Frontal cortex (tissue), 4 donors: ENCODE data around the gene RFX3. TPM values are rescaled to one million over a fixed set of nuclear protein-coding genes. Genes with fewer than 3 reads are reported as not detected.
"Not testable (repeated sequence)": the region's sequence is repeated elsewhere in the genome, so short reads cannot be mapped to it uniquely, and the experiment has no call there.

Experiments
- DNase-seq, 2 donors: peaks; one replicate each; pipeline ENCODE4 v3.0.0; 2012; ENCODE audit warnings: low spot score in 2 of 2
- FAIRE-seq: peaks from 2 replicates; lab custom pipeline; 2012; peaks lifted over from hg19 to GRCh38; lab: Jason Lieb, UNC
- total RNA-seq: library from RNA; depleted of rRNA; stranded (reverse); fragments of >200 nt; gene quantifications from one replicate; pipeline ENCODE4 v1.2.3, GENCODE V29; 2014
- donor health status: control.
- donor health status: control.
- donor health status: control.

The RFX3 gene
- total RNA-seq, 1 donor from 2014 or later, result 72.2 TPM

DNA sequence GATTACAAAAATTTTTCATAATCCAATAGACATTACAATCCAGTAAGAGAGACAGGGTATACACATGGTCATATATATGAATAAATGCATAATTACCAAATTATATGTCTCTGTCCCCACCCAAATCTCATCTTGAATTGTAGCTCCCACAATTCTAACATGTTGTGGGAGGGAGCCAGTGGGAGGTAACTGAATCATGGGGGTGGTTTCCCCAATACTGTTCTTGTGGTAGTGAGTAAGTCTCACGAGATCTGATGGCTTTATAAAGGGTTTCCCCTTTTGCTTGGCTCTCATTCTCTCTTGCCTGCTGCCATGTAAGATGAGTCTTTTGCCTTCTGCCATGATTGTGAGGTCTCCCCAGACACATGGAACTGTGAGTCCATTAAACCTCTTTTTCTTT, 221.4 kb downstream of the RFX3 start:
- not testable (repeated sequence) for DNase-seq, FAIRE-seq

DNA sequence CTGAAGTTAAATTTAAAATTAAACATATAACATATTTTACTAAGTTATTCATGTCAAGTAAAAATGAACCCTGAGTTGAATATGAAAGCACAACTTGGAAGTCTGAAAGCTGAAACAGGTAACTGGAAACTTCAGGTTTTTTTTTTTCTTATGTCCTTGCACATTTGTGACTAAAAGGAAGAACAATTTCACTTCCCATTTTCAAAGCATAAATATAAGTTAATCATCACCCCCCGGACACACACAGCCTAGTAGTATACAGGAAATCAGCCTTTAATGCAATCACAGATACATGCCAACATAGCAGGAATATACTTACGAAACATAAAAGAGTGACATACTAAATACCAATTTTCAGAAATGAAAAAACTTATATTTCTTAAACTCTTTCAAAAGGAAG, 225.9 kb downstream of the RFX3 start:
- FAIRE-seq, result no peak
- DNase-seq, result no peak

DNA sequence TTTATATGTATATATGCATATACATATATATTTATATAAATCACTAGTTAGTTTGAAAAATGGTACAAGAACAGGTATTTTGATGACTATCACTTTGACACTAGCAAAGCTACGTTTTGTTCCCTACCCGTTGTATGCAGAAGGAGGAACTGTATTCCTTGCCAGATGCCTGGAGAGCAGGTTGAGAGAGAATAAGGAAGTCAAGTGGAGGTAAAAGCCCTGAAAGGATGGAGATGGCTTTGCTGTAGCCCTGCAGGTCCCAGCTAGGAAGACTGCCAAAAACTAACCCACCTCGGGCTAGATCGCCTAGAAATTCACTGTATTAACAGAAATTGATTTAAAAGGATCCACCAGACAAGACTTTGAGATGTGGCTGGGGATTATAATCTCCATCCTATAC, 229.3 kb downstream of the RFX3 start:
- no peak for DNase-seq
- no peak for FAIRE-seq

DNA sequence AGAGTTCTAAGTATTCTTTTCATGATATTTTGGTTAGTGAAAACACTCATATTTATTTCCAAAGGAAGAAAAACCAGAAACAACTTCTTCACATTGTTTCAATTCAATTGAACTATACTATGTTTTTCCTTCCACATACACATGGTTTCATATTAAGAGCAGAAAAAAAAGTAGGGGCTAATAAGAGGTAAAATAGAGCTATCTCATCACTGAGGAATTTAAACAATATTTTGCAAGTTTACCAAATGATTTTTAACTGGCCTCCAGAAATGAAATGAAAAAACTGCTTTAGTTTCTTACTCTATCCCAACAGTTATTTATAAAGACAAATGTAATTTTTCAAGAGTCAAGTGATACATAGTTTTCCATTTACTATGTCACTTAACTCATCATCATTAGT, 233.5 kb downstream of the RFX3 start:
- FAIRE-seq, result no peak
- DNase-seq, result no peak

DNA sequence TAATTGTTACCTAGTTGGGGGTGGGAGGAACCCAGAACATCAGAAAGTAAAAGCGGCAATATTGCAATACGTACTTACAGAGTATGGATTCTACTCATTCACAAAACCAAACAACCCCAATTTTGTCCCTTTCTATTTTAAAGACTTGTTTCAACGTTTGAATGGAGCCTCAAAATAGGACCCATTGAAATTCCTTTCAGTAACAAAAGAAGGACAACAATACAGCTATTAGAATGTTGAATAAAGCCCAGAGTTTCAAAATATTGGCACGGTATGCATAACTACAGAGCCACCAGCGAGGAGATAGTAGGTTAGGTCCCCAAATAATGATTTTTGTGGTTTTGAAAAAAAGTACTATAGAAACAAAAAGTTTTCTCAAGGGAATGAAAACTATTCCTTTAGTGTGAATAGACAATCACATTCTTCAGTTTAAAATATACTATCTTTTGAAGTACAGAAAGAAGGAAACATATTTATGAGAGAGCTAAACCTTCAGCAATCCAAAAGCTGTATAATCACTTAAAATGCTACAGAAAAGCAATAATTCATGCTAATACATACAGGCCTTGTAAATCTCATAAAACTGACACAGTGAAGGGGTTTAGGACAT, 235.5 kb downstream of the RFX3 start:
- DNase-seq (no peak), FAIRE-seq (no peak)

DNA sequence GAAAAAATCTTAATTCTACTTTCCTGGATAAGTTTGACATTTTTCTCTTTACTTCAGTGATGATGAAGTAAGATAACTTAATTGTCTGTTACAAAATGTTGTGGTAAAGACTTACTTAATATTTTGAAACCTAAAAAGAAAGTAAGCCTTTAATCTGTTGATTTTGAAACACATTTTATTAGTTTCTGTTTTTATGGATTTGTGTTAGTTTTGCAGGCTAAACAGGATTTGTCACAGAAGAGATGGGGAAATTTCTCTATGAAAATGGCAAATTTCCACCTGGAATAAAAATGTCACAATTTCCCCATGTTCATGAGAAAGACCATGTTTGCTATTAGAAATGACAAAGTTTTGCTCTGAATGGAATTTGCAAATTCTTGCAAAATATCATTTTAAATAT, 237.1 kb downstream of the RFX3 start:
- FAIRE-seq (no peak), DNase-seq (no peak)

DNA sequence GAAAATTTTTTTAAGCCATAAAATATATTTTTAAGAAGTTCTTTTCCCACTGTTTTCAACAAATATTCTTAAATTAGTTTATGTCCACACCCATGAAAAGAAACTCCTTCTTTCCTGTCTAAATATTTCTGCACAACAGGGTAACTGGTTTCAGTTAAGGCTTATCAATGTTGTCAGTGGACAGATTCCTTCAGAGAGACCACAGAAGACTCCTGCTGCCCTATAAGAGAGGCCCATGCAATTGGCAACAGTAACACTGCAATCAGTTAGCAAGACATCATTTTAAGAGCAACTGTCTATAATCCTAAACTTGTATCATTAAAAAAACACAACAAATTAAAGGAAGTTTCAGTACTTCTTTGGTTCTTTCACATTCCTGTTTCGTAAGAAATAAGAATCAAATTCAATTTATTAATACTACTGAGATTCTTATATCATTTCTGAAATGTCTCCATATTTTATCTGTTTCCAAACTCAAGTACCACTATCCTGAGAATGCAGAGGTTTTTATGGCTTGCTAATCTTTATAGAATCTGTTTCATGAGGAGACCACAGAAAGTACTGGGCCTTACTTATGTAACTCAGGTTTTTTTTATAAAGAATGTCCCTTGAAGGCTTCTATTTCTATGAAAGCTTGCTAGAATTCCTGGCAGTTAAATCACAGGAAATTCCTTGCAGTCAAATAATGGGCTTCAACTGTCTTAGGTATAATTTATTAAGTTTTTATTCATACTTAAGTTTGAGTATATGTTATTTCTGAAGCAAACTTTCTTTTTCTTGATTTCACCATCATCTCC, 240.2 kb downstream of the RFX3 start:
- no peak for DNase-seq
- FAIRE-seq, result no peak

DNA sequence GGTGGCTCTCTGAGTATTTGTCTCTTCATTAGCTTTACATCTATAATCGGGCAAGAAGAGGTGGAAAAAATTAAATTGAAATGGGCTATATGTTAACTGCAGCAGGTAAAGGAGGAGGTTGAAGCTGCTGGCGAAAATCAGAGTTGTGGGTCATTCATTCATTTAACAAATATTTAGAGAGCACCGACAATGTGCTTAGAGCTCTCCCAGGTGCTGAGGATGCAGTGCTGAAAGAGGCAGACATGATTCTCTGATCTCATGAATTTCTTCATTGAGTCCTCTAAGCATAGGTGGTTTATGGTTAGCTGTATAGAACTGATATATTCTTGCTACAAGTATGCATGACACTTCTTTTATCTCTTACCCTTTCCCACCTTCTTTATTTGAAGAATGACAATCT, 243.4 kb downstream of the RFX3 start:
- no peak for FAIRE-seq
- no peak for DNase-seq

DNA sequence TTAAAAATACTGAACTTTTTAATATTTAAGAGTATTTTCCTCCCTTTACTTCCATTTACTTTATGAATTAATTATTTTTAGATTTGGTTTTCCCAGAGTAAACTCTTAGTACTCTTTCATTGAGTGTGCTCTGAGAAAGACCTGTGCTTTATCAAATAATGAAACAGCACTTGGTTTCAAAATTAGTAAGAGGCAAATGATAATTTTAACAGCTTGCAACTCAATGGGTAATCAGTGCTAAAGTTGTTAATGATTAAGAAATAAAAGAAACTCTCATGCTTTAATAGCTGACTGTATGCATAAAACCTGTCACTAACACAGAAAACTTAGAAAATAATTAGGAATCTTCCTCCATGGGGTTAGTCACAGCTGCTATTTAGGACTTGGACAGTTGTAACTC, 244.4 kb downstream of the RFX3 start:
- FAIRE-seq, result peak; percentile 33
- no peak for DNase-seq

DNA sequence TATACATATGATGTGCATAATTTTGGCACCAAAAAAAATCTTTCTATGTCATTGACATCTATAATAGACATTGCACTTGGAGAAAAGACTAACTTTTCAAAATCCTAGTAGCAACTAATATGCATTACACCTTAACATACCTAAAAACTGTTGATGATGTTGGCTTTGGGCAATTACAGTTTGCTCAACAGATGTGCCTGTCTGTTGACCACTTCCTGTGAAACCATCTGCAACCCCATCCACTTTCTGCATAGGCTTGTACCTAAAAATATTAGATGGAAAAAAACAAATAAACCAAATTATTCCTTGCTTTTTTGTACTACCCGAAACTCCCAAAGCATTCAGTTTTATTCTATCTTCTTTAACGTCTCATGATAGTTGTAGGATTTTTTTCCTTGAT, 248.6 kb downstream of the RFX3 start:
- no peak for DNase-seq
- no peak for FAIRE-seq

DNA sequence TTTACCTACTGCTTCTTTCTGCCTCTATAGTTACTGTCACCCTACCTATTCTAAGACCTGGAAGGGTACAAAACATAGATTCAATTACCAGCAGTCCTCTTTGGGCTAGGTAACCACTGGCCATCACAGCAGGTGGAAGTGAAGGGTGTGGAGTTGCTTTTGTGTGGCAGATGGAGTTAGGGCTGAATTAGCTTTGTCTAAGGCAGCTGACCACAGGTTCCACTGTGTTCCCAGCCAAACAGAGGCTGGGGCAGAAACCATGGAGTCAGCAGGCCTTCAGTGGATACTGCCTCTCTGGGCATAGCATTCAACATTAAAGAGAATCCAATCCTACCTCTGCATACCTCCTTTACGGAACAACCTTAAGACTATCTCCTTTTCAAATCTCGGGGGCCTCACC, 254.2 kb downstream of the RFX3 start:
- DNase-seq, result no peak
- FAIRE-seq, result no peak

DNA sequence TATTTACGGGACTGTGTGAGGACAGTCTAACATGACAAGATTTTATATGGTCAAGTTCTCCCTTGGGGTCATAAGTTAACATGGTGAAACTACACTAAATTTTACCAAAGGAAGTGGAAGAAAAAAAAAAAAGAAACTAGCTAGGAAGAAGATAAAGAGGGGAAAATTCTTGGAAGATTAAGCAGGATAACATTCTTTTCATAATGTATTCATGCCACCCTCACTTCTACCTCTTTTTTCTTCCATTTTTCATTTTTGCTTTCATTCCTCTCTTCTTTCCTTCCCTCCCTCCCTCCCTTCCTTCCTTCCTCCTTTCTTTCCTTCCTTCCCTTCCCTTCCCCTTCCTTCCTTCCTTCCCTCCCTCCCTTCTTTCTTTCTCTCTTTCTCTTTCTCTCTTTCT, 254.6 kb downstream of the RFX3 start:
- DNase-seq (no peak), FAIRE-seq (no peak)

DNA sequence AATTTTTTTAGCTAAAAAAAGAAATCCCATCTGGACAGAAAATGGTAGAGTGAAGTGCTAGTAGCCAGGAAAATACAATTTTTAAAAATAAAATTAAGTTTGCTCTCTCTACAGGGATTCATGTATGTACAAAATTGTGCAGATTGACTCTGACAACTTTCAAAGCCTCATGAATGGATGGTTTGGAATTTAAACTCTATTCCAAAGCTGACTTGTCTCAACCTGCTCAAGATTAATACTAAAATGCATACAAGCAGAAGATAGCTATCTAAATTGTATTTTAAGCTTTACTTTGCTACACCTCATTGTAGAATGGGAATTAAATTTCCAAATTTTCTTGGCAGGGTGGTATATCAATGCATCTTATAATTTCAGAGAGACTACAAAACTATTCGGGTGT, 257.6 kb downstream of the RFX3 start:
- FAIRE-seq (no peak), DNase-seq (no peak)

DNA sequence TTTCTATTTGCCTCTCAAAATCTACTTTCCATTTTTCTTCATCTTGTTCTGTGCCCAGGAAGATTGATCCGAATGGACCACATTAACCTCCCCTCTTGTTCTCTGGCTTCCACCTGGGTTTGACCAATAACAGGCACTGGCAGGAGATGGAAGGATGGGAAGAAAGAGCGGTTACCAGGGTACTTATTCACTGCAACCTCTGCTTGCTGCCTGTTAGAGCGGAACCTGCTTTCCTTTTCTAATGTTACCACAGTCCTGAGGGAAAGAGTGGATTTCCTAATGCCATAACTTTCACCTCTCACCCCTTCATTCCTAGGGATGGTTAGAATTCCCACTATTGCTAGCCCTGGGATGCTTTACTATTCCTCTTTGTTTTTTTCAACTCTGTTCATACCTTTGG, 262.1 kb downstream of the RFX3 start:
- FAIRE-seq (no peak), DNase-seq (no peak)

DNA sequence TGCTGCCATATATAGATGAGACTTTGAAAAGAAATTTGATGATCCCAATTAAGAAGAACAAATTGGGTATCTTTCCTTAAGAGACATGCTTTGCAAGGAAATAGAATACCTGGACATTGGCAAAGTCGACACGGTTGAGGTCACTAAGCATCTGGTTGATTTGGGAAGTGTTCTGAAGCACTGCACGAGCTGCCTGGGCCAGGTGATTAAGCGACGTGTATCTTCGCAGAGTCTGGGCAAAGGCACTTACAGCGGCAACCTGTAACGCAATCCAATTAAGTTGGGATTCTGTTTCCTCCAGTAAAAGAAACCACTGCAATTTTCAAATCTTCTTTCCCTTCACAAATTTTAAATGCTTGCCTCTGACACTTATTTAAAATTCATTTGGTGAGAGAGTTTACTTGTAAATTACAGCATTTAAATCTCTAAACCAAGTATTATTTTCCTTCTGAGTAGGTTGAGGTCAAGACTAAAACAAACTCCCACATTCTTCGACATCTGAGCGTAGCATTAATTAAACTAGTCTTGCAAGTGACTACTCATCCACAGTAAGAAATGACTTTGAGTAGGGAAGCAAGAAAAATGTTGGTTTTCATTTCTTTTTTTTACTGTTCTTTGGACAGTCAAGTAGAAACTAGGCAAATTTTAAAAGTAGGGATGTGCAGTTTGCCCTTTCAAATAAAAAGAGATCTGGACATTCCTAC, 262.8 kb downstream of the RFX3 start:
- DNase-seq (no peak), FAIRE-seq (no peak)

DNA sequence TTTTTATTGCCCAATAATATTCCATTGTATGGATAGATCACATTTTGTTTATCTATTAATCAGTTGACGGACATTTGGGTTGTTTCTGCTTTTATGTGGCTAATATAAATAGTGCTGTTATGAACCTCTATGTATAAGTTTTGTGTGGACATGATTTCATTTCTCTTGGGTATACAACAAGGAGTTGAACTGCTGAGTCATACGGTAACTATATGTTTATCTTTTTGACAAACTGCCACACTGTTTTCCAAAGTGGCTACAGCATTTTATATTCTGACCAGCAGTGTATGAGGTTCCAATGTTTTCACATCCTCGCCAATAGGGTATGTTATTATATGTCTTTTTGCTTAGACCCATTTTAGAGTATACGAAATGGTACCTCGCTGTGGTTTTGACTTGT, 264.3 kb downstream of the RFX3 start:
- FAIRE-seq (no peak), DNase-seq (no peak)

DNA sequence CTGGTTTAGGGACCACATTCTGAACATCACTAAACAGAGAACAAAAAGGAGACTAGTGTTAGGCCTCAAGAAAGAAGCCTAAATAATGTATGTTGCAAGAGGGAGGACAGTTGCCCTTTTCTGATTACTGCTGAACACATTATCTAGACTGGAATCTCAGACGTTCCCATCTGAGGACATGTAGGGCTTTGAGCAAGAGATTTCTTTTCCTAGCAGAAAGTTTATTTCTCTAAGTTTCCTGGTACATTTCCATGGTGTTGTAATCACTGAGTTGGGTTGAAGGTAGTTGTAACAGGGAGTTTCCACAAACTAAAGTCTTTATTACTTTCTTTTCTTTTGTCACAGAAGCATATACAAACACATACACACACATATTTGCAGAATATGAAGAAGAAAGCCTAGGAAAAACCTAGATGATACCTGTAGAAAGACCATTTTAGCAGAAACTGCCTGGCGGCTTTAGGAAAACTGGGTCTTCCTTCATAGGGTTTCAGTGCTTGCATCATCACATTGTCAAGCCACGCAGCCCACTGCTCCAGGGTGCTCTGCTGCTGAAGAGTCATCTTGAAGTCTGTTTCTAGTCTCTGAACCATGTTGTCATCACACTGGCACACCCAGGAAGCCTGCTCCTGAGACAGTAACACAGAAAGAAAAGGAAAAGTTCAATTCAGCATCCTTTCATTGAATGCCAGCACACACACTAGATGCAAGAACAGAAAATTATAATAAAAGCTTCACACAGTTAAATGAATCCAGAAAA, 269.1 kb downstream of the RFX3 start:
- DNase-seq (no peak), FAIRE-seq (no peak)

DNA sequence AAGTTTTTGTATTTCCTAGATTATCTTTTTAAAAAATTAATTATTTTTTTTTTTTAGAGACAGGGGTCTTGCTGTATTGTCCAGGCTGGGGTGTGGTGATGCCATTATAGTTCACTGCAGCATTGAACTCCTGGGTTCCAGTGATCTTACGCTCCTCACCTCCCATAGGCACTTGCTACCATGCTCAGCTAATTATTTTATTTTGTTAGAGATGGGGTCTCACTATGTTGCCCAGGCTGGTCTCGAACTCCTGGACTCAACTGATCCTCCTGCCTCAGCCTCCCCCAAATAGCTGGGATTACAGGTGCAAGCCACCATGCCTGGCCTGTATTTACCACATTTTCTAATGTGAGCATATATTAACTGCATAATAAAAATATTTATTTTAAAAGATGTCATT, 274.5 kb downstream of the RFX3 start:
- FAIRE-seq (no peak), DNase-seq (no peak)

DNA sequence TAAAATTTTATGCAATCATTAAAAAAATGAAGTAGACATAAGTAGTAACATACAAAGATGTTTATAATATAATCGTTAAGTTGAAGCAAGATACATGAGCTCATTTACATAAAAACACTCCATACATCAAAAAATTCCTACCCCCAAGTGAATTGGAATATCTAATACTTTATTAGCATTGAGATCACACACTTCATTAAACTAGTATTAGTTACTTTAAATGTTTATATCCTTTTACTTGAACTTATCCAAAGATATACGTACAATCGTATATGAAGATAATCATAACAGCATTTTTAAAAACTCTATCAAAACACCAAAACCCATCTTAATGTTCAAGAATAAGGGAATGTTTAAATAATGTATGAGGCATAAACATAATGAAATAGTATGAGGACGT, 275.1 kb downstream of the RFX3 start:
- FAIRE-seq (peak; percentile 66), DNase-seq (no peak)

DNA sequence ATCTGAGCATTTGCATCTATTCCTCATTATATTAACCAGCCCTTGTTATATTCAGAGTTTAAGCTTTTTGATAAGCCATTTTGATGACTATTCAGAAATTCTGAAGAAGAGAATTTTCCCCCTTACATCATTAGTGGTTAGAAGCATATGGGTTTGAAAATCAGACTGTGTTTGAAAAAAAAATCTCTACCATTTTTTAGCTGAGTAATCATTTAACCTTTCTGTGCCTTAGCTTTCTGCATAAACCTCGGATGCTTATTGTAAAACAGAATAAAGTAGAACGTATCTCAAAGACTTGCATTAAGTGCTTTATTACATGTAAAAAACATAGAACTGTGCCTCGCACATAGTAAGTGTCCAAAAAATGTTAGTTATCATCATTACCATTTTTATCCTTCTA, 278.6 kb downstream of the RFX3 start:
- FAIRE-seq (no peak), DNase-seq (no peak)

DNA sequence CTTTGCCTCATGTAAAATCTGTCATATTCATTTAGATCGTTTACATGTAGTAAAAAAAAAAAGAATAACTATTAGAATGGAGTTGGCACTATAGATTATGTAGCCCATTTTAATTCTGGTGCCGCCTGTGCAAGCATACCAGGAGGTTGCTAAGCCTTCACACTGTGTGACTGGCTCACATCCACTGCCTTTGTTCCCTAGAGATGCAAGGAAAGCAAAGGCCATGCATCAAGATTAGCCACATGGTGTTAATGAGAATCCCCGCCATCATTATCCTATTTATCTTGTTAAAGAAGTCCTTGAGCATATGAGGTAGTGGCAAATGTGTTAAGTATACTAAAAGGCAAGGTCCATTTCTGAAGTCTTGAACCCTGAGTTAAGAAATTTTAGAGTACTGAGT, 279.6 kb downstream of the RFX3 start:
- FAIRE-seq (no peak), DNase-seq (no peak)
